ENCODE results near the gene IL1RL2. TPM values are rescaled to one million over a fixed set of nuclear protein-coding genes. Genes with fewer than 3 reads are reported as not detected.

IL1RL2 gene
- polyA plus RNA-seq, 12 donors: 0.07 to 2.2 (median 0.32) TPM; not detected in 2

- no peak for DNase-seq
Observed at GRCh38 chr2:102194609-102195268, 7.9 kb downstream of the IL1RL2 start.

GRCh38 chr2:102197389-102198137 lies 10.7 kb downstream of the IL1RL2 start:
- DNase-seq: no peak

DNA sequence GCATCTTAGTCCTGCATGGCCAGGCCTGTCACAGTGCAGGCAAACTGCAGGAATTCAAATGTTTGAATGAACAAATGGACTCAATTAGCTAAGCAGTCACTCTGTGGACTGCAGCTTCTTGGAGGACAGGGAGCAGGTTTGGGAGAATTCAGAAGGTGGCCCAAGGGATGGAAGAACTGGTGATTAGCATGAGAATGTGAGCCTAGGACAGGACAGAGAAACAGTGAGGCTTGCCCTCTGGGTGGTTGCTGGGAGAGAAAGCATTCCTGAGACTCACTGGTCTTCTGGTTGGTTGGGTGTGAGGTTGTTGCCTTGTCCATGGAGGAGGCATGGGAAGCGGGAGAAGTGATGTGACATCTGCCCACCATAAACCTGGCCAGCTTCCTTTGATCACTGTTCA lies 13.7 kb downstream of the IL1RL2 start:
- DNase-seq: no peak

- DNase-seq: no peak
Observed at GRCh38 chr2:102204638-102205037, 17.8 kb downstream of the IL1RL2 start.

DNA sequence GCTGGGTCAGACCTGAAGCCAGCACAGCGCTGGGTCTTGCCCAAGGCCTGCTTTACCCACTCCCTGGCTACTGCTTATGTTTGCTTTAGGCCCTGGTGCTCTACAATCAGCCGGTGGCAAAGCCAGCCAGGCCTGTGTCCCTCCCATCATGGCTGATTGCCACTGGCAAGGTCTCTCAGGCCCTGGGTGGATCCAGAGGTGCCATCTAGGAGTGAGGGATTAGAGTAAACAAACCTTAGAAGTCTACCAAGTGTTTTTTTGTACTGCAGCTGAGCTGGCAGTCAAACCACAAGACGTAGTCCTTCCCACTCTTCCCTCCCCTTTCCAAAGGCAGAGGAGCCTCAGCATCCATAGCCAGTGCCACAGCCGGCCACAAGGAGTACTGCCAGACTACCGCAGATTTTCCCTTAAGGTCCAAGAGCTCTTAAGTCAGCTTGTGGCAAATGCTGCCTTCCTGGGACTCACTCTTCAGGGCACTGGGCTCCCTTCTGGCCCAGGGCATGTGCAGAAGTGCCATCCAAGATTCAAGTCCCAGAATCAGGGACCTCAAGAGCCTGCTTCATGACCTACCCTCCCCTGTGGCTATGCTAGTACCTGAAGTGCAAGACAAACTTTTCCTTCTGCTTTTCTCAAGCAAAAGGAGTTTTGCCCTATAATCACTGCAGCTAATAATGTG lies 20.0 kb downstream of the IL1RL2 start:
- no peak for DNase-seq

DNA sequence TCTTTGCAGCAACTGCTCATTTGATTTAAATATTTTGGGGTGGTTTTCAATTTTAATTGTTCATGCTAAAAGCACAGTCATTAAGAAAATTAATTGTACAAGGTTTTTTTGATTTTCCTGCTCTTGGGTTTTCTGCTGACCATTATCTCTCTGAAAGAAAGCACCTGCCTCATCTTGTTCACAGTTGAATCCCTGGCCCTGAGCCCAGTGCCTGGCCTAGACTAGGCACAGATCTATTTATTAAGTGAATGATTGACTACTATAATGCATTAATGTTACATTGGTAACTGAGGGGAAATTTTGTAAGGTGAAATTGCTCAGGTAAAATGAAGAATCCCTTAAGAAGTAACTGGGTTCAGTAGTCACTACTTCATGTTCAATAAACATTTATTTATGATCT lies 22.0 kb downstream of the IL1RL2 start:
- no peak for DNase-seq

DNA sequence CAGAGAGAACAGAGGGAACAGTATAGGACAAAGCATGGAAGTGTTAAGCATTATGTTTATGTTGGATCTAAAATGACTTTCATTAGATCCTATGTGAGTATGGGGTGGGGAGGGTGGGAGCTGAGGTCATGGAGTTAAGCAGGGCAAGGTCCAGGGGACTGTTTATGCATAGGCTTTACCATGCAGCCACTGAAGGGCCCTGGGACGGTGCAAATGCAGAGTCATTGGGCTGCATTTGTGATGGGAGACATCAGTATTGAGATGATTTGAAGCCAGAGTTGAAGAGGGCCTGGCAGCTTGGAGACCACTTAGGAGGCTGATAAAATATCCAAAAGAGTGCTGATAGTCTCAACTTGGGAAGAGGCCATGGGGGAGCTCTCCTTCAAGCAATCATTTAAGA lies 22.7 kb downstream of the IL1RL2 start:
- DNase-seq: no peak

DNA sequence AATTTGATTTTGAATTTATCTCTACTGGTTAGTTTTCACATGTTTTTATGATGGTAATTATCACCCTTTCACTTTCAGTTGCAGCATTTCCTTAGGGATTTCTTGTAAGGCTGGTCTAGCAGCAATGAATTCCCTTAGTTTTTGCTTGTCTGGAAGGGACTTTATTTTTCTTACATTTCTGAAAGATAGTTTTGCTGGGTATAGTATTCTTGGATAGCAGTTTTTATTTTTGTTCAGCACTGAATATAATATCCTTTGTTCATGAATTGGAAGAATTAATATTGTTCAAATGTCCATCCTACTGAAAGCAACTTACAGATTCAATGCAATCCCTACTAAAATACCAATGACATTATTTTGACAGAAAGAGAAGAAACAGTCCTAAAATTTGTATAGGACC lies 30.2 kb downstream of the IL1RL2 start:
- no peak for DNase-seq

DNA sequence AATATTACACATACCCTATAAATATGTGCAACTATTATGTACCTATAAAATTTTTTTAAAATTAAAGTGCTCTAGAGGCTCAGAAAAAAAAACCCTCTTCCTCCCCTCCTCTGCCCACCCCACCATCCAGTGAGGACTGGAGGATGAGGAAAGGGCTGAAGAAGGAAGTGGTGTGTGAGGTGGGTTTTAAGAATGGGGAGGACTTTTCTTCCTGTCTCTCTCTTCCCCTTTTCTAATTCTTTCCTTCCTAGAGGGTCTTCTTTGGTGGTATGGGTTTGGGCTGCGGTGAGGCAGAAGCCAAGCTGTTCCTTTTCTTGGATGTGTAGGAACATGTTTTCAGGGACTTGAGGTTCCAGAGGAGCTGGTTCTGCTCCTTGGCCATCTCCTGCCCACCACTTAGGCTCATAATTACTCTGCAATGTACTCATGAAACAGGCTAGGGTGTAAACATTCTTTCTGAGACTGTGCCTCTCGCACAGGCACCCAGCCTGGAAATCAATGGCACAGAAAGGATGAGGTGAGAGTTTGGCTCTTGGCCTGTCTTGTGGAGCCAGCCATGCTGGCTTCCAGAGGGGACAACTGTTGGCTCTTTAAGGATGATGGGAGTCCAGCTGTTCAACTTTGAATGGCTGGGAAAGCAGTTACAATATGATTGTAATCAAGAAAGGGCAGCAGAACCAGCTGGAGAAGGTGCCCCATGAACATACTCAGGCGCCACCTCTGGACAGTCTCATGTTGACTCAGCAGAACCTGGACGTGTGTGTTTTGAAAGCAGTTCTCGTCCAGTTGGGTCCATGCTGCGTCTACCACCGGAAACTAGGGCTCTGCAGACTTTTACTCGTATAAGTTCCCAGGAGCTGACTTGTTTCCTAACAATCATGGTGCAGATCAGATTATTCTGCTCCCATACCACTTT lies 38.3 kb downstream of the IL1RL2 start:
- DNase-seq: no peak

DNA sequence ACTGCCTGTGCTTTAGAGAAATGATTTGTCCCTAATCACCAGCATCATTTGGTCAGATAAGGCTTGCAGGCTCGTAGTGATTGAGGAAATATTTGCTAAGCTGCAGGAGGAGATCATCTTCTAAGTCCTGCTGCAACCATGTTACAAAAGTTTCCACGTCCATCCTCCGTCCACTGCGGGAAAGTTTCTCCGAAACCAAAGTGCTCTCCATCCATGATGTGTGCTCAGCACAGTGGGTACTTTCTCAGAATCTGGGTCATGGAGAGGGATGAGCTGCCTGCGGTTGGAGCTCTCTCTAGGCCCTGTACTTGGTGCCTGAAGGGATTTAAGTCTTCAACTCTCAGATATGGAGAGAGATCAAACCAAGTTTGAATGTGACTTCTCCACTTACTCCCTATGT lies 39.3 kb downstream of the IL1RL2 start:
- DNase-seq: no peak

- DNase-seq: no peak
Observed at GRCh38 chr2:102226612-102227391, 40.0 kb downstream of the IL1RL2 start.

DNA sequence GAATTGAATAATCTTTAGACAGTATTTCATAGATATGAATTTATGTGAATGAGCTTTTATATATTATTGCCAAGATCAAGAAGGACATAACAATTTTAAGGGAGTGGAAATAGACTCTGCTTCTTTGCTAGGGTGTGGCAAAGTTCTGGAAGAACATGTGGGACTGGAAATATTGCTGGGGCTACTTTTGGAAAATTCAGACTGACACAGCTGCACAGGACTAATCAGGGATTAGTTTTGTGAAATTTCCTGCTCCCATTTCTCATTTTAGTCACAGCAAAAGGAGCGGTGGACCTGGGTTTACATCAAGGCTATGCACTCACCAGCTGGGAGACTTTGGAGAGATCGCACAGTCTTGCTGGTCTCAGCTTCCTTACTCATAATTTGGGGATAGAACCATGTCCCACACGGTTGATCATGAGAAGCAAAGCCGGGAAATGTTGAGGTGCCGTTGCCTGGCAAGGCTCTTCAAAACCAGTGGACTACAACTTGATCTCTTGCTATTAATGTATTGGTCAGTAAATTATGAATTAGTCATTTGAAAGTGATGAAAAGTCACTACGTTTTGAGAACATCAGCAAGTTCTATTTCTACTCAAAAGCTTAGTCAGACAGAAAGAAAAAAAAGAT lies 42.4 kb downstream of the IL1RL2 start:
- DNase-seq: no peak

GRCh38 chr2:102230410-102230909 lies 43.6 kb downstream of the IL1RL2 start:
- DNase-seq: no peak

GRCh38 chr2:102233132-102233884 lies 46.5 kb downstream of the IL1RL2 start:
- DNase-seq: no peak

GRCh38 chr2:102235042-102235473 lies 48.2 kb downstream of the IL1RL2 start:
- no peak for DNase-seq

DNA sequence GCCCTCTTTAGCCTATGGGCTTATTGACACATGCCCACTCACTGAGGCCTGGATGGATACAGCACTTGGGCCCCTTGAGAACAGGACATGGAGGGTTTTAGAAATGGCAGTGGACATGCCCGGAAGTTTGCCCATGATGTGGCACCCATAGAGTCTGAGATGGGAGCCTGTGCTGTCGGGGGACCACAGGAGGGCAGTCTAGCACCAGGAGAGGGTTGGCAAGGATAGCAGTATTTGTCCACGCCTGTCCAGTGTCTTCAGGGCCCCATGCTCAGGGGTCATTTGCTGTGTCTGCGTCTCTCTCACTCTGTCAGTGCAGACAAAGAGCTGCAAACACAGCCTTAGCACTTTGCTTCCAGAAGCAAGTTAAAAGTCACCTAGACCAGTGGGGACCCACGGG lies 48.7 kb downstream of the IL1RL2 start:
- no peak for DNase-seq

DNA sequence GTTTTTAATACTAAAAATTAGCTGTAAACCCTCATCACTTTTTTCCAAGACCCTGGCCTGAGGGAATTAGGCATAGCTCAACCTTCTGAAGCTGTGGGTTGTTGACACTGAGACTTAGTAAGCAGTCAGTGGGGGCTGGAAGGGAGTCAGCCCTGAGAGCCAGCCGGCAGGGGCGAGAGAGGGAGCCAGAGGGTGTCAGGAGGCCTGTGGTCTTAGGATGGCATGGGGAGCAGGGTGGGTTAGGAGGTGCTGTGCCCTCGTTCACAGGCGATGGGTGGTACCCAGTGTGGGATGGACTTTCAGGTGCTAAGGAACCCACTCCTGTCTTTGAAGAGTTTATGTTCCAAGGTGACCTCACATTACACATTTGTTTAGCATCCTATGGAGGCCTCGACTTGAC lies 49.3 kb downstream of the IL1RL2 start:
- no peak for DNase-seq

DNA sequence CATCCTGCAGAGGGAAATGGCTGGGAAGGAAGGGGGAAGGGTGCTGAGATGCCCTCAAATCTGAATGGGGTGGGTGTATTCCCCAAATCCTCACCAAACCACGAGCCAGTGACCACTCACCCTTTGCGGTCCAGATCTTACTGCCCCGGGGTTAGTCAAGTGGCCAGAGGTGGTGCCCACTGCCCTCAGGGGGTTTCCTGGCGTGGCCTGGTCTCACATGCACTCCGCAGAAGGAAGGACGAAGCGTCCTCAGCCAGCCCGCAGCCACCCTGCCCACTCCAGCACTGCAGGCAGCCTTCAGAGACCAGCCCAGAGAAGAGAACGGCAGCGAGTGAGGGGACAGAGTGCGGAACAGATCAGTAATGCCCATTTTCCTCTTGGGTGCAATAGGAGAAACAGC lies 50.4 kb downstream of the IL1RL2 start:
- DNase-seq: no peak

GRCh38 chr2:102238039-102238756 lies 51.4 kb downstream of the IL1RL2 start:
- no peak for DNase-seq
